ENCODE results near the gene GSTM3.

Gene GSTM3

DNA sequence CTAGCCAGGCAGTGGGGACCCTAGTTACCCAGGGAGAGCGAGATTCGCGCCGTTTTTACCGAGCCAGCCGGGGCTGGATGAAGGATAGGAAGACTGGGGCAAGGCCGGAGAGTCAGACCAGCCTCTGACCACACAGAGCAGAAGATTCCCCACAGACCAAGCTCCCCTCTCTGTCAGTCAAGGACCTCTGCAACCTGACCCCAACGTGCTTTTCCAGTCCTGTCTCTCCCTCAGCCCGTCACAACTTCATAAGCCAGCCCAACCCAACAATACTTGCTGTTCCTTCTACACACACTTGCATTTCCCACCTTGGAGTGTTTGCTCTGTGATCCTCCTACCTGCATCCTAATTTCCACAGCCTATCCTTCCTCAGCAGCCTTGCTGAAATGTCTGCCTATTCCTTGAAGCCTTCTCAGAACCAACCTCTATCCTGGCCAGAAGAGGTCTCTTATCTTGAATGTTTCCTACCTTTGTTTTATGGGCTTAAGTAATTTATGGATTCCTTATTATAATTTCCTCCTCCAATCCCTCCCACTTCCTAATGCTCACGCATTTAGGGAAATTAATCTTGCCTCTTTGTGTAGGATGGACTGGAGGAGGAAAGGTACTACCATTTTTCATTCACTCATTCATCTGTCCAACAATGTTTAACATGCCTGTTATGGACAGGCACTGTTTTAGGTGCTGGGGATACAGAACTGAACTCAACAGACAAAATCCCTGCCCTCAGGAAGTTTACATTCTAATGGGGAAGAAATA lies at the start of gene GSTM3:
GSTM3 (minus strand) TSS at position 424 of the 759 bp plus-strand sequence. CDS start 751 bp downstream, outside the sequence.
- DNase-seq (ENCODE audit: low spot score), result no peak

DNA sequence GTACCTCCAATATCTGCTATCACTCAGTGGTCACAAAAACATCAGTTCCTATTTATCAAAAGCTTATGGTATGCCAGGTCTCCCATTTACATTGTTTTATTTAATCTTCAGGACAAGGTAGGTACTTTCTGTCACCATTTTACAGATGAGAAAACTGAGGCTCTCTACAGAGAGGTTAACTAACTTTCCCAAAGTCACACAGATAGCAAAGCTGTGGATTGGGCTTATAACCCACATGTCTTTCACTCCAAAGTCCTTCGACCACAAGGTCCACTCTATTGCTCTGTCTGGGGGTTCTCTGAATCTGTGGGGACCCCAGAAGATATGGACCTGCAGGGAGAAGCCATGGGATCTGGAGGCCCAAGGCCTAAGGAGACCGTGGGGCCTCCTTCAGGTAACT lies 49.5 kb upstream of the GSTM3 start:
- no peak for DNase-seq (ENCODE audit: low spot score)

DNA sequence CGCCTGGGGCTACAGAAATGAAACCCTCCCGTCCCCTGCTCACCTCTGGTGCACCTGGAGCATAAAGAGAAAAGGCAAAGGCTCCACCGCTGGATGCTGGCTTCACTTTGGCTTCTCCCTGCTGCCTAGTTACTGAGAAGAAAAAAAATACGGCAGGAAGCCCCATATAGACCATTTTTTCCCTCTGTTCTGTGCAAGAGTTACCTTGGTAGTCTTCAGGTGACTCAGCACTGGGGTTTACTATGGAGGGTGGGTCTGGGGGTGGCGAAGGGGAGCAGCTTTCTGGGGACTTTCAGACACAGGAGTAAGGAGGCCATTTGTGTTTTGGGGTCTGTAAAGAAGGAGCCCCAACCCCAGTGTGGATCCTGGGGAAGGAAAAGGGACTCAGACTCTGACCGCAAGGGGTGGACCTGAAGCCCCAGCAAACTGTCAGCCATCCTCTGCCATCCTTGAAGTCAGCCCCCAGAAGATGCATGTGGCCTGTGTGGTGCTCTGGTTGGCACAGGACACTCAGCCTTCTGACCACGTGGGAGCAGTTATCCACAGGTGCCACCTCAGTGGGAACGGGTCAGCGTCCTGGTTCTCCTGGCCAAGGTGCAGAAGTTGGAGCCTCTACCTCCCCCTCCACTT lies 48.8 kb upstream of the GSTM3 start:
- no peak for DNase-seq (ENCODE audit: low spot score)

DNA sequence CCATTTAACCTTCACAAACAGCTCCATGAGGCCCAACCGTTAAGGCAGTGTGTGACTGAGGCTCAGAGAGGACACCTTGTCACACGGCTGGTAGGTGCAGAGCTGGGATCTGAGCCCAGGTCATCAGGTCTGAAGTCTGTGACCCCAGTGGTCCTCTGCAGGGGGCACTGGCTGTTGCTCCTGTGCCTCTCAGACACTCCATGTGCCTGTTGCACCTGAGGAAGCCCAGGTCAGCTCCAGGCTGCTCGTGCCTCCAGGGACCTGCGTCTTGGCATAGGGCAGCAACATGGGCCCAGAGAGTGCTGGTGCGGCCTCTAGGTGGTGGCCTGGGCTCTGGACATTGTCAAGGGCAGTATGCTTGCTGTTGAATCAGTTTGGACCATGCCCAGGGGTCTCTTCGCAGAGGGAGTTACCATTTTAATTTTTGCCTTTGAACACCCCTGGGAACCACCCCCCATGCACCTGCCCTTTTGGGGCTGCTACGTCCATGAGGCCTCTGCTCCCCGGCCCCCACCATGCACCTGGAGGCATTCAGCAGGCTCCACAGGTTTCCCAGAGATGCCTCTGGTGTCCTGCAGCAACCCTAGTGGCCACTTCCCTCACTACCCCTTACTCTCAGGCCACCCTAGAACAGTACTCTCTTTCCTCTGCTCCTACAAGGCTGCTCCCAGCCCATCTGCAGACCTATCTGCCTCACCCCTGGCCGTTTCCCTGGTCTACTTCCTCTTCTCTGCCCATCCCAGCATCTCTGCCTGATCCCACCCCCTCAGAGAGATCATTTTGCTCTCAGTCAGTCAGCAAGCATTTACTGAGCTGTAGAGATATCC lies 48.1 kb upstream of the GSTM3 start:
- DNase-seq (ENCODE audit: low spot score), result no peak

DNA sequence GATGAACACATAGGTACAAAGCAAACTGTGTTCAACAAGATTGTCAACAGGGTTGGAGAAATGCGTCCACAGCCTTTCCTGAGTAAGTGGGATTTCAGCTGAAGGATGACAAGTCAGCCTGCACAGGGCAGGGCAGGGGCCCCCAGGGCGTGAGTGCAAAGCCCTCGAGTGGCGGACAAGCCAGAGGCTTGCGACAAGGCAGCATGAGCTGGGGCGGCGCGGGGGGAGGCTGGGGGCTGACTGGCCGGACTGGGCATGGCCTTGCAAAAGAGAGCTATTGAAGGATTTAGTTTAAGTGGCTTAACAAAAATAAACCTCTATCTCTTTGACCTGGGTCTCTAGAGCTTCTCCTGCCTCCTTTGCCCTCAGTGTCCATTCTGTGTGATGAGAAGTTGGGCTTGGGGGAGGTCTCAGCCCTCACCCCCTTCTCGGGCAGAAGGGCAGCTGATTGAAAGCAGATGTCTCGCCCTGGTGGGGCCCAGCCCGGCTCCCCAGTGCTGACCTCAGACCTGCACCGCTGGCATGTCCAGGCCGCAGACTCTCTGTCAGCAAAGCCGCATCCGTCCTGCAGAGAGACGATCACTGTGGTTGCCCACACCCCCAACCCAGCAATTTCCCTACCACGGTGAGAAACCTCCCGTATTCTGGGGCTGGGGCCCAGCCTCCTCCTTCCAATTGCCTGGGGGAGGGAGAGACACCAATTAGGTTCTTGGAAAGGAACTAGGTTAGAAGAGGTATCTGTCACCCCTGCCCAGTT lies 47.2 kb upstream of the GSTM3 start:
- DNase-seq (ENCODE audit: low spot score), result no peak

DNA sequence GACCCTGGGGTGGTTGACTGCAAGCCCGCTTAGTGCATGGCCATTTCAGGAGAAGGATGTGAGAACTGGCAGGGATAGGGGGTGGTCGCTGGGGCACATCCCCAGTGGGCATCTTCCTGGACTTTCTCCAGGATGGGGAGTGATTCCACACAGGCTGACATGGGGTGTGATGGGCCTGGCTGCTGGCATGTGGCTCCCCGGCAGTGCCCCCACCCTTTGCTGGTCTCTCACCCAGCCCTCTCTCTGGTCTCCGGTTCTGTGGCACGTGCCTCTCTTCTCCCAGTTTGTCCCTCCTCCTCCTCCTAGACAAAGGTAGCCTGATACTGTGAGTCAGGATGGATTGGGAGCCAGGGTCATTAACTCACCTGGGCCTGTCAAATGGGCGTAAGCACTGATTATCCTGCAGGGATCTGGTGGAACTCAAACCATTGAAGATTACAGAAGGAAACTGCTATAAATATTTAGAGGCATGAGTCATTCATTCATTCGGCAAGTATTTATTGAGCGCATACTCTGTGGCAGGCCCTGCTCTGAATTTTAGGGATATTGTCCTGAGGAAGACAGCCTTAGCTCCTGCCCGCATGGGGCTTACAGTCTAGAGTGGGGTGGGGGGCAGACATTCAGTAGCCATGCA lies 46.5 kb upstream of the GSTM3 start:
- DNase-seq (ENCODE audit: low spot score), result no peak

DNA sequence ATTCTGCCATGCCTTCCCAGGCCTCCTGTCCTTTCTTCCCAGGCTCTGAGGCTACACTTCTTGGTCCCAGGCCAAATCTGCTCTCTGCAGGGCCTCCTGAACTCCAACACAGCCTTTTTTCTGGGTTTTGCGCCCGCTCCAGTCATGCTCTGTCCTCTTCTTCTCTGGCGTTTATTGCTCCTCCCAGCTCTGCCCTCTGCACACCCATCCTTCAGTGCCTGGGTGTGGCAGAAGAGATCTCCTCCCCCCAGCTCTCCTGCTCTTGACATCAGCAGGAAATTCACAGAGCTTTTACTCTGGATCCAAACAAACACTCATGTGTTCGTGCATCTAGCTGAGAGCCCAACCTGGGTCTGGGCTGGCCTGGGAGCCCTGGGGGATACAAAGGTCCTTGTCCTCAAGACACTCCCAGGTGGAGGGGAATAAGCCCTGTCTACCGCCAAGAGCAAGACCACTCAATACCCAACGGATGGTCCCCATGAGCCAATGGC lies 45.7 kb upstream of the GSTM3 start:
- DNase-seq (ENCODE audit: low spot score), result no peak

DNA sequence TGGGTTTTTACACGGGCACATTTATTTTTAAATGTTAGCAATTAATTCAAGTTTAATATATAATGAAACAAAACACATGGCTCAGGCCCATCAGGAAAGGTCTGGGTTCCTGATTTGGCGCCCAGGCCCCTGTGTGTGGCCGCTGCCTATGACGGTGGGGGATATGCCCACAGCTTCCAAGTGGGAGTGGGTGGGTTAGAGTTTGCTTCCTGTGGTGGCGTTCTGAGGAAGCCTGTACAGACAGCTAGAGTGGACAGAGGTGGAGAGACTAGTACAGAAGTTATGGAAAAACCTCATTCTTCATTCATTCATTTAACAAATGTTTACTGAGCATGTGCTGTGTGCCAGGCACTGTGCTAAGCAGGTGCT lies 45.3 kb upstream of the GSTM3 start:
- DNase-seq (ENCODE audit: low spot score), result no peak

DNA sequence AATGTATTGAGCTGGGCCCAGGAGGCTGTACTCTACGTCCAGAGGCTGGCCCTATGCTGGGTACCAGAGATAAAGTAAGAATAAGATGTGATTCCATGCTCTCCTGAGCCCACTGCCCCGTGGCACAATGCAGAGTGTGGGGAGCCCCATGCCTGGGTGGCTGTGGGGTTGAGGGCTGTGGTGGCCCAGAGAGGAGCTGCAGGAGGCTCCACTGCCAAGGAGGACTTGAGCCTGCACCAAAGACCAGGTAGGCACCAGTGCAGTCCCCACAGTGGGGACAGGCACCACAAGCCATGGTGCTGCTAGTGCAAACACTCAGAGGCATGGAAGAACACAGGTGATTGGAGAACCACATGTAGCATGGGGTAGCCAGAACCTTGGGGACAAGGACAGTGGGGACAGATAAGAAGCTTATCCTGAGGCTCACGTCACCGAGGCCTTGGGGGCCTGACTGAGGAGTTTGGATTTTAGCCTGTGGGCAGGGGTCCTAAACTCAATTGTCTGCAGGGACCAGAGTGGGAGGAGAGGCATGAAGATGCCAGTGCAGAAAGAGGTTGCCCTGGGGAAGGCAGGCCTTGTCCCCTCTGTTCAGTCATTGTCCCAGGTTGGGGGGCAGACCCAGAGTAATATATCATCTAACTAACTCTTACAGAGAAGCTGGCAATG lies 44.7 kb upstream of the GSTM3 start:
- no peak for DNase-seq (ENCODE audit: low spot score)

DNA sequence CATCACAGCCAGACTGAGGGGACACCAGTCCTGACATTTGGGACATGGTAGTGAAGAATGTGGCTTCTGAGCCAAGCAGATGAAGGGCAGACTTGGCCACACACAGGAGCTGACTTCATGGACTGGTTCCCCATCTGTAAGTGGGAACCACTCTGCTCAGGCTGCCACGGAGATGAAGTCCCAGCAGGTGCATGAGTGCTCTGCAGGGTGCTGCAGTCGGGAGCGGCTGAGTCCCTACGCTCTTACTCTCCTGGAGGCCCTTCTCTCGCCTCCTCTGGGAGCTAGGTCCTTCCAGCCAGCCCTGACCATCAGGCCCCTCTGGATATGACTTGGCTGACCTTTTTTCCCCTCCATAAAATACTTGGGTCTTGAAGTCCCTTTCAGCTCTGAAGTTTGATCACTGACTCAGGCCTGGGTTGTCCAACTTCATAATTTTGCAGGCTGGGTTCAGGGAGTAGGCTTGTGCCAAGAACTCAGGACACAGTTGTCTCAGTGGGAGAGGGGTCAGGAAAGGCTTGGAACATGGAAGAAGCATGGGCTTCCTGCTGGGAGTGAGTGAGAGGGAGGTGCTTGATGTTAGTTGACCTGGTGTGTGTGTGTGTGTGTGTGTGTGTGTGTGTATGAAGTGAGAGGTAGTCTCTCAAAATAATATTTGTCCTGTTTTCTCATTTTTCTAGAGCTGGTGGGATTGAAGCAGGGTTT lies 43.9 kb upstream of the GSTM3 start:
- DNase-seq (ENCODE audit: low spot score), result no peak

DNA sequence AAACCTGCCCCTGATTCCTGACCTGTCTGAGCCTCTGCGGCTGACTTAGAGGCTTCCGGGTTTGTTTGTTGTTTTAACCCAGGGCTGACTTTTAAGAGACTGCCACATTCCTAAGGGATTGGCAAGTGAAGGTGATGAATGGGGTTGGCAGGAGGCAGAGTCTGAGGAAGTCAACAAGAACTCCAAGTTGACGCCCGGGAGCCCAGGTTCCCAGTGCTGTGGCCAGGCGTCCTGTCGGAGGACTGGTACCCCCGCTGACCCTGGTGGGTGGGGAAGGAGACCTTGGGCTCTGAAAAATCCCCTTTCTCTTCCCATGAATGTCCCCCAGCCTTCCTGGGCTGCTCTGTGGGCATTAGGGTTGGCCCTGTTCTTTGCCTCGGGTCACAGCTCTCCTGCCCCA lies 42.6 kb upstream of the GSTM3 start:
- no peak for DNase-seq (ENCODE audit: low spot score)

DNA sequence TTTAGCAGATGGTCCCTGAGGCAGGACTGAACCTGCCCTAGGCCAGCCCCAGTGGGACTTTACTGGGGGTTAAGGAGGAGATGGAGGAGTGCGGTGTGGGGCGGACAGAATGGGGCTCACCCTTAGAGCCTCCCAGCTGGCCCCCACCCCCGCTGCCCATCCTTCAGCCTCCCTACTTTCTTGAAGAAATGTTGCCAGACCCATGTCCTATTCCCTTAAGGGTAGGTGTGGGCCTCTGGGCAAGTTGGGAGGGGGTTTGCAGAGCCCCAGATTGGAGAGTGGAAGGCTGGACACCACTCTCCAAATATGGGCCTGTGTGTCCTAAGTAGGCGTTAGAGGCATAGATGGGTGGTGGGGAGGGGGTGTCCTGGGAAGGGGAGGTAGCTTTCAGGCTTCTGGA lies 42.1 kb upstream of the GSTM3 start:
- no peak for DNase-seq (ENCODE audit: low spot score)

DNA sequence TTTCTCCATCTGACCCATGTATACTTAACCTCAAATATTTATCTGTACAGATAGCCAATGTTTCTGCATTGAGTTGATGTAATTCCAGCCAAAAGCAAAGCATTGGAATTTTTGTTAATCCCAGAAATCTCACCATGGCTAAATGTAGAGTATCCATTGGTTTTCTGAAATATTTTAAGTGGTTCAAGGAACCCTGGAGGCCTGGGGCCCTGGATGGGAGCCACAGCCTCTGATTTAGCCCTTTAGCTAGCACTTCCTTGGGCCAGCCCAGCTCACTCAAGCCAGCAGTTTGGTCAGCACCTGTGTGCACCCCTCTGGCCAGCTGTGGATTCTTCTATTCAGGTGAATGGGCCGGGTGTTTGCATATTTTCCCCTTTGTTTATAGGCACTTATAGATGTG lies 41.7 kb upstream of the GSTM3 start:
- DNase-seq (ENCODE audit: low spot score), result no peak

DNA sequence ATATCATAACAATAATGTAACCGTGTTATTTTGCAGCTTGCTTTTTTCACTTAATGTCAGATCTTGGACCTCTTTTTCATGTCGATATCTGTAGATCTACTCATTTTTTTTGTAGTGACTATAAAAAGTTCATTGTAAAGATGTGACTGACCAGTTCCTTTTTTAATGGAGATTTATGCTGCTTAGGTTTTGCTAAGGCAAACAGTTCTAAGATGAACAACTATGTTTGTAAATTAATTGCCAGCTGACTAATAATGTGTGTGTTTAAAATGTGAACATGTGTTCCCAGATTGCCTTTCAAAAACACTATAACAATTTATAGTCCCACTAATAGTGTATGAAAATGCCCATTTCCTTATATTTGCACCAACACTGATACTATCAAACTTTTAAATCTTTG lies 41.0 kb upstream of the GSTM3 start:
- no peak for DNase-seq (ENCODE audit: low spot score)

DNA sequence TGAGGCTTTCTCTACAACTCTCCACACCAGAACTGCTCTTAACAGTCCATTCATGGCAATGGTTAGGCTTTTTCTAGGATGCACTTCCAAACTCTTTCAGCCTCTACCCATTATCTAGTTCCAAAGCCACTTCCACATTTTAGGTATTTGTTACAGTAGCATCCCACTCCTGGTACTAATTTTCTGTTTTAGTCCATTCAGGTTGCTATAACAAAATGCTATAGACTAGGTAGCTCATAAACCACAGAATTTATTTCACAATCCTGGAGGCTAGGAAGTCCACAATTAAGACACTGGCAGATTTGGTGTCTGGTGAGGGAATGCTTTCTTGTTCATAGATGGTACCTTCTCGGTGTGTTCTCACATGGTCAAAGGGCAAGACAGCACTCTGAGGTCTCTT lies 40.1 kb upstream of the GSTM3 start:
- no peak for DNase-seq (ENCODE audit: low spot score)

DNA sequence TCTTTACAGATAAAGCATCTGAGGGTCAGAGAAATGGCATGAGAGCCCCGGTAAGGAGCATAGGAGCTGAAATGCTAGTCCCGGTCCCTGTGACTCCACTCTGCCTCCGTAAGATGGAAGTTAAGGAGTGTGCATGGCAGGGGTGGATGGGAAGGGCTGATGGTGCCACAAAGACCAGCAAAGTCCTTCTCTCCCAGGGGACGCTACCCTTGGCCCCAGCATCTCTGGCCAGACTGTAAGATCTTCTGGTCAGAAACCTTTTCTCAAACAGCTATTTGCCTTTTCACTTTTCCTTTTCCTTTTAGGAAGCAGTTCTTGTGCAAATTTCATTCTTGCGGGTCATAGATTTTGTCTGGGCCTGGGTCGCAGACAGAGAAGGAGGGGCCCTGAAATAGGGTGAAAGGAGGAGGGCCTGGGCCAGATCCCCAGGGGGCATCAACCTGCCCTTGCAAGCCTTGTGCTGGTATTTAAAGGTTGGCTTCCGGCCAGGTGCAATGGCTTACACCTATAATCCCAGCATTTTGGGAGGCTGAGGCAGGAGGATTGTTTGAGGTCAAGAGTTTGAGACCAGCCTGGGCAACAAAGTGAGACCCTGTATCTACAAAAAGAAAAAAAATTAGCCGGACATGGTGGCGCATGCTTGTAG lies 37.3 kb upstream of the GSTM3 start:
- DNase-seq (ENCODE audit: low spot score), result no peak

DNA sequence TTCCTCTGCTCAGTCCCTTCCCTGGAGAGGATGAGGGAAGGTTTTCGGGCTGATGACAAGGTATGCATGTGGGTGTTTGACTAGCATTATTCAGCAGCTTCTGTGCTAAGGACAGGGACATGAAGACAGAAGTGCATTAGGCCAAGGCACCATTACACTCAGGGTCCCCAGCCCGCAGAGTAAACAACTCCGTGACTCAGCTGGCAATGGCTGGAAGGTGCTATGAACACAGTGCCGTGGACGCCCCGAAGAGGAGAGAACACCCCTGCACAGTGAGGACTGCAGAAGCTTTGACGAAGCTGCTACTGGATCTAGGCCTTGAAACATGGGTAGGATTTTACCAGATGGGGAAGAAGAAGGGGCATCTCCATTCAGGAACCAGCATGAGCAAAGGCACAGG lies 36.6 kb upstream of the GSTM3 start:
- no peak for DNase-seq (ENCODE audit: low spot score)

DNA sequence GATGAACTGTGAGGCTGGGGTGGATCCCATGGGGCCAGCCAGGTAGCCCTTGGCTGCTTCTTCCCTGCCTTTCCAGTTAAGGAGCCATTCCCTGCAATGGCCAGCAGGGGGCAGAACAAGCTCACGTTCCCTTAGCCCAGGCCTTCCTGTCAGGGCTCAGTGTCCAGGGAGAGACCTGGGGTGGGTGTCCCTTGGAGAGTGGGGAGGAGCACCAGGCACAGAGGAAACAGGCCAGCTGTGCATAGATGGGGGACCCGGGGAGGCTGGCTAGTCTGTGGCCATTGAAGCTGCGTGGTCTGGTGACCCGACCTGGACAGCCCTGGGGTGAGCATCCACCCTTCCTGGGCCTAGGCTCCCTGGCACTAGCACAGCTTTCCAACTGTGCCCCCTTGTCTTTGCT lies 36.1 kb upstream of the GSTM3 start:
- DNase-seq (ENCODE audit: low spot score), result peak; percentile 78

DNA sequence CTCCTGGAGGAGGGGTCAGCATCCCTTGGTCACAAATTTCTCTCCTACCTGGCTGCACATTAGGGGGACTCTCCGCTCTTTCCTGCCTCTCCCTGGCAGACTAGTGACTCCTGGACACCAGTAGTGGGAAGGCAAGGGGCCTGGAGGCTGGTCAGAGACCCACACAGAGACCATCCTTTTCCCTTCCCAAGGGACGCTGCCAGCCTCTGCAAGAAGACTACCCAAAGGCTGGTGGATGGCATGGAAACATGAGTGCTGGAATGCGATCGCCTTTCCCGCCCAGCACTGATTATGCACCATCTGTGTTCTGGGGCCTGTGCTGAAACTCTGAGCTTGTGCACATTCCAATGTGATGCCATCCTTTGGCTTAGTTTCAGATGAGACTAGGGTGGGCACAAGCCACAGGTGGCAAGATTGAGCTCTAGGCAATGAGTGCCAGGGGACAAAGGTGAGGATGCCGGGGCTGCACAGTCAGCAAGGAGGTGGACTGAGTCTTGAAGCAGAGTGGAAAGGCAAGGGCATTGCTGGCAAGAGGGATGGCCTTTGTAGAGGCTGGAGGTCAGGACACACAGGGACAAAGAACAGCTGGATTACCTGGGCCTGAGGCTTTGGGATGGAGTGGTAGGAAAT lies 35.5 kb upstream of the GSTM3 start:
- no peak for DNase-seq (ENCODE audit: low spot score)

DNA sequence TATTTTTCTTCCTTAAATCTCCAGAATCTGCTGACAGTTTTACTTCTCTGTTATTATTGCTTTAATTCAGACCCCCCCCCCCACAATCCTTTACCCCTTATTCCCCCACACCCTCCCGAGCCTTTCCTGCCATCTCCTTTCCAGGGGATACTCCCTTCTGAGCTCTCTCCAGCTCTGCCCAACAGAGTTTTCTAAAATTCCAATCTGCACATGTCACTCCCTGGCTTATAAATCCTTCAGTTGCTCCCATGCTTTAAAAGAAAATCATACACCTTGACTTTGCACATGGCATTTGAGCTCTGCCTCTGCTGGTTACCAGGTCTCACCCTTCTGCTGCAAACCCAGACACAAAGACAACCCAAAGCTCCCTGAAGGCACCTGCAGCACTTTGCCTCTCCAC lies 34.6 kb upstream of the GSTM3 start:
- no peak for DNase-seq (ENCODE audit: low spot score)

Data from CD4-positive, alpha-beta T cell treated with Interleukin-2 at 100 ng/mL for 4 hours (primary cell).